ENCODE measurements around the gene LAMTOR1. TPM values are rescaled to one million over a fixed set of nuclear protein-coding genes. Genes with fewer than 3 reads are reported as not detected.

Gene LAMTOR1
- polyA plus RNA-seq (2011; rRNA removed) = 66.1 and 85.8 TPM in 2 replicates
- polyA plus RNA-seq (2012; cell fraction: cytosol; rRNA removed) = 149 and 169 TPM in 2 replicates
- 92.6 and 120 TPM in 2 replicates for polyA plus RNA-seq (2012; cell fraction: nucleus; rRNA removed)
- 109 to 119 TPM (median 114 TPM) in 3 replicates for polyA plus RNA-seq (2017; fragmentation: RNase III; extraction: RNeasy Plus Mini Kit Qiagen cat#74134 plus additional on column Dnase treatment)
- polyA minus RNA-seq (2011; rRNA and poly(A)+ RNA removed) = 110 and 172 TPM in 2 replicates

DNA sequence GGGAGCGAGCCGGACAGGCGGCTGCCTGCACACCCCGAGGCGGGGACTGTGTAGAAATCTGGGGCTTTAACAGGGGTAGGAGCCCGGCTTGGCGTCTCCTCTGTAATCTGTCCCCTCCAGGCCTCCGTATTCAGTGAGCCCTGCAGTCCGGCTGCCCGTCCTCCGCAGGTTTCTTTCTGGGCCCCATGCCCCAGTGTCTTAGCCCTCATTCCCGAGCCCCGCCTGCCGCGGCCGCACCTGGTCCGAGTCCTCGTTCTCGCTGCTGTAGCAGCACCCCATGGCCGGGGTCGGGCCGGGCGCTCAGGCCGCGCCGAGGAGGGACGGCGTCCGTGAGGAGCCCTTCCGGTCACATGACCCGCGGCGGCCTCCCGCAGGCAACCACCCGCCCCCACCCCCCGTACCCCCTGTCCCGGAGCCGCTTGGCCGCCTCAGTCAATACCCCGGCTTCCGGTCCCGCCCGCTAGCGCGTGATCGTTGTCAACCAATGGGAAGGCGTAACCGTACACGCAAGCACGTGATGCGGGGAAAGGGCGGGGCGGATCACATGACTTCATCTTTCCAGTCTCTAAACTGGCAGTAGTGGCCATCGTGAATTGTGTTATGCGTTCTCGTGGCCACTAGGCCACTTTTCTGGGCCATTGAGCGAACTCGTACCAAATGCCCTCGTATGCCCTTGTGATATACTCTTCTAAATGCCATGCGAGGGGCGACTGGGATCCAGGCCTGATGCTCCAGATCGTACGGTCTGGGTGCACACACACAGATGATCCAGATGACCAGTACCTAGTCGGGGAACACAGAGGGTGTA, at the start of gene LAMTOR1:
TSS of gene LAMTOR1 (minus strand) at position 352 of the 808 bp plus-strand sequence. CDS start at position 279, 73 bp downstream.
- FAIRE-seq = no peak
- WGBS (ENCODE audit: missing lambda C conversion rate) = 15% methylated on average over 28 of the region's 64 CpGs
- Histone ChIP-seq H3K27ac (peak within 1 kb of the TSS; percentile 93 to 94), H3K4me1 (peaks cover 14% of the 10 kb centered on the region), H3K4me3 (peak within 1 kb of the TSS; percentile 94), H3K4me2 (peak within 1 kb of the TSS; percentile 83), H3K9me3 (no peaks in the 10 kb centered on the region)
- ChIA-PET POLR2A (interaction anchor here (0.6 to 3.3 kb wide), 2 partner anchors 8 to 9 kb away, joined by 3 to 20 read pairs; partner anchors contain the start of gene ANAPC15), CTCF (interaction anchor here (0.6 to 14.0 kb wide), 8 partner anchors 13 to 84 kb away, joined by 3 to 354 read pairs (median 6); no protein-coding TSS in a partner anchor)
- peak; percentile 87 to 96 for ATAC-seq
- peak; percentile 81 for TF ChIP-seq MAZ (IDR thresholded peaks at IDR 0.05; ENCODE audit: borderline replicate concordance, low read depth, low read length)
- TF ChIP-seq HDAC2 (IDR thresholded peaks at IDR 0.05) = no peak
- 0 out of 2 replicates have a peak, but pooled peaks have one; percentile 45 for TF ChIP-seq HOXA7 (CRISPR knock-in tag; IDR thresholded peaks at IDR 0.05)
- peak; percentile 87 for TF ChIP-seq BHLHE40 (IDR thresholded peaks at IDR 0.05; ENCODE audit: low read depth, low read length)
- TF ChIP-seq KDM1A (IDR thresholded peaks at IDR 0.05; ENCODE audit: low read depth) = no peak
- peak; percentile 90 for TF ChIP-seq PHF8 (IDR thresholded peaks at IDR 0.05; ENCODE audit: borderline replicate concordance, low read depth)
- TF ChIP-seq, protein P1, sequence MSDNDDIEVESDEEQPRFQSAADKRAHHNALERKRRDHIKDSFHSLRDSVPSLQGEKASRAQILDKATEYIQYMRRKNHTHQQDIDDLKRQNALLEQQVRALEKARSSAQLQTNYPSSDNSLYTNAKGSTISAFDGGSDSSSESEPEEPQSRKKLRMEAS (IDR thresholded peaks at IDR 0.05) = peak; percentile 76
- TF ChIP-seq, protein P2, sequence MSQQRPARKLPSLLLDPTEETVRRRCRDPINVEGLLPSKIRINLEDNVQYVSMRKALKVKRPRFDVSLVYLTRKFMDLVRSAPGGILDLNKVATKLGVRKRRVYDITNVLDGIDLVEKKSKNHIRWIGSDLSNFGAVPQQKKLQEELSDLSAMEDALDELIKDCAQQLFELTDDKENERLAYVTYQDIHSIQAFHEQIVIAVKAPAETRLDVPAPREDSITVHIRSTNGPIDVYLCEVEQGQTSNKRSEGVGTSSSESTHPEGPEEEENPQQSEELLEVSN (IDR thresholded peaks at IDR 0.05; ENCODE audit: borderline replicate concordance, low read depth) = peak; percentile 43; the same call in 1 of the 2 replicates
- 0 out of 2 replicates have a peak, but pooled peaks have one; percentile 43 for TF ChIP-seq ZNF302 (CRISPR knock-in tag; IDR thresholded peaks at IDR 0.05)
- TF ChIP-seq ZSCAN20 (CRISPR knock-in tag; IDR thresholded peaks at IDR 0.05) = peak; percentile 39; the same call in 1 of the 2 replicates
- 0 out of 2 replicates have a peak, but pooled peaks have one; percentile 49 for TF ChIP-seq HEYL (CRISPR knock-in tag; IDR thresholded peaks at IDR 0.05)
- peak; percentile 64; the same call in 1 of the 2 replicates for TF ChIP-seq TFCP2L1 (CRISPR knock-in tag; IDR thresholded peaks at IDR 0.05)
- no peak for TF ChIP-seq JUNB (IDR thresholded peaks at IDR 0.05)
- TF ChIP-seq RNF2 (IDR thresholded peaks at IDR 0.05; ENCODE audit: borderline replicate concordance, low read depth) = no peak
- no peak for TF ChIP-seq FOSL2 (IDR thresholded peaks at IDR 0.05)
- no peak for TF ChIP-seq FOSL2 (CRISPR knock-in tag; IDR thresholded peaks at IDR 0.05)
- TF ChIP-seq, protein P3, sequence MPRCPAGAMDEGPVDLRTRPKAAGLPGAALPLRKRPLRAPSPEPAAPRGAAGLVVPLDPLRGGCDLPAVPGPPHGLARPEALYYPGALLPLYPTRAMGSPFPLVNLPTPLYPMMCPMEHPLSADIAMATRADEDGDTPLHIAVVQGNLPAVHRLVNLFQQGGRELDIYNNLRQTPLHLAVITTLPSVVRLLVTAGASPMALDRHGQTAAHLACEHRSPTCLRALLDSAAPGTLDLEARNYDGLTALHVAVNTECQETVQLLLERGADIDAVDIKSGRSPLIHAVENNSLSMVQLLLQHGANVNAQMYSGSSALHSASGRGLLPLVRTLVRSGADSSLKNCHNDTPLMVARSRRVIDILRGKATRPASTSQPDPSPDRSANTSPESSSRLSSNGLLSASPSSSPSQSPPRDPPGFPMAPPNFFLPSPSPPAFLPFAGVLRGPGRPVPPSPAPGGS (IDR thresholded peaks at IDR 0.05) = peak; percentile 68; the same call in 1 of the 3 replicates
- no peak for TF ChIP-seq RARB (CRISPR knock-in tag; IDR thresholded peaks at IDR 0.05)
- TF ChIP-seq JUN (IDR thresholded peaks at IDR 0.05) = peak; percentile 72 to 98
- peak; percentile 41; the same call in 1 of the 2 replicates for TF ChIP-seq EHF (CRISPR knock-in tag; IDR thresholded peaks at IDR 0.05)
- TF ChIP-seq SREBF2 (IDR thresholded peaks at IDR 0.05) = no peak
- peak; percentile 46; the same call in 1 of the 2 replicates for TF ChIP-seq KDM5A (IDR thresholded peaks at IDR 0.05)
- no peak for TF ChIP-seq NPAS2 (CRISPR knock-in tag; IDR thresholded peaks at IDR 0.05; ENCODE audit: borderline replicate concordance)
- TF ChIP-seq EP300 (IDR thresholded peaks at IDR 0.05) = 0 out of 5 replicates have a peak, but pooled peaks of 1 of the 2 experiments have one; percentile 26
- no peak for TF ChIP-seq MAFK (IDR thresholded peaks at IDR 0.05; ENCODE audit: partially characterized antibody)
- peak; percentile 49 for TF ChIP-seq POLR2A (IDR thresholded peaks at IDR 0.05; ENCODE audit: low read length)
- TF ChIP-seq, protein P4, sequence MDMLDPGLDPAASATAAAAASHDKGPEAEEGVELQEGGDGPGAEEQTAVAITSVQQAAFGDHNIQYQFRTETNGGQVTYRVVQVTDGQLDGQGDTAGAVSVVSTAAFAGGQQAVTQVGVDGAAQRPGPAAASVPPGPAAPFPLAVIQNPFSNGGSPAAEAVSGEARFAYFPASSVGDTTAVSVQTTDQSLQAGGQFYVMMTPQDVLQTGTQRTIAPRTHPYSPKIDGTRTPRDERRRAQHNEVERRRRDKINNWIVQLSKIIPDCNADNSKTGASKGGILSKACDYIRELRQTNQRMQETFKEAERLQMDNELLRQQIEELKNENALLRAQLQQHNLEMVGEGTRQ (IDR thresholded peaks at IDR 0.05) = peak; percentile 99
- no peak for TF ChIP-seq NFE2L2 (conservative IDR thresholded peaks at IDR 0.05; ENCODE audit: low read length)
- peak; percentile 70; the same call in 1 of the 2 replicates for TF ChIP-seq HOXB13 (CRISPR knock-in tag; IDR thresholded peaks at IDR 0.05; ENCODE audit: low read depth)
- TF ChIP-seq ZFP36 (IDR thresholded peaks at IDR 0.05; ENCODE audit: borderline replicate concordance, partially characterized antibody) = no peak
- TF ChIP-seq, protein P5, sequence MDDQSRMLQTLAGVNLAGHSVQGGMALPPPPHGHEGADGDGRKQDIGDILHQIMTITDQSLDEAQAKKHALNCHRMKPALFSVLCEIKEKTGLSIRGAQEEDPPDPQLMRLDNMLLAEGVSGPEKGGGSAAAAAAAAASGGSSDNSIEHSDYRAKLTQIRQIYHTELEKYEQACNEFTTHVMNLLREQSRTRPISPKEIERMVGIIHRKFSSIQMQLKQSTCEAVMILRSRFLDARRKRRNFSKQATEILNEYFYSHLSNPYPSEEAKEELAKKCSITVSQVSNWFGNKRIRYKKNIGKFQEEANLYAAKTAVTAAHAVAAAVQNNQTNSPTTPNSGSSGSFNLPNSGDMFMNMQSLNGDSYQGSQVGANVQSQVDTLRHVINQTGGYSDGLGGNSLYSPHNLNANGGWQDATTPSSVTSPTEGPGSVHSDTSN (IDR thresholded peaks at IDR 0.05) = no peak; the same call in 1 of the 2 replicates
- TF ChIP-seq, protein P6, sequence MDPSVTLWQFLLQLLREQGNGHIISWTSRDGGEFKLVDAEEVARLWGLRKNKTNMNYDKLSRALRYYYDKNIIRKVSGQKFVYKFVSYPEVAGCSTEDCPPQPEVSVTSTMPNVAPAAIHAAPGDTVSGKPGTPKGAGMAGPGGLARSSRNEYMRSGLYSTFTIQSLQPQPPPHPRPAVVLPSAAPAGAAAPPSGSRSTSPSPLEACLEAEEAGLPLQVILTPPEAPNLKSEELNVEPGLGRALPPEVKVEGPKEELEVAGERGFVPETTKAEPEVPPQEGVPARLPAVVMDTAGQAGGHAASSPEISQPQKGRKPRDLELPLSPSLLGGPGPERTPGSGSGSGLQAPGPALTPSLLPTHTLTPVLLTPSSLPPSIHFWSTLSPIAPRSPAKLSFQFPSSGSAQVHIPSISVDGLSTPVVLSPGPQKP (IDR thresholded peaks at IDR 0.05; ENCODE audit: low read depth, low read length) = no peak
- no peak for TF ChIP-seq RFX5 (IDR thresholded peaks at IDR 0.05)
- peak; percentile 90 to 99 for DNase-seq (ENCODE audit: low read depth in 1 of 2, low spot score in 1 of 2)
